ENCODE measurements around the gene KRI1. TPM values are rescaled to one million over a fixed set of nuclear protein-coding genes. Genes with fewer than 3 reads are reported as not detected.
A peak's percentile ranks its signal among the peaks of the same experiment; 100 is the strongest.
"Not testable (repeated sequence)": the region's sequence is repeated elsewhere in the genome, so short reads cannot be mapped to it uniquely, and the experiment has no call there.

Gene KRI1
- total RNA-seq, 4 donors from 2014 or later, result 13.7 to 23.9 (median 16.0) TPM

GRCh38 chr19:10580979-10581631, 15.3 kb upstream of the KRI1 start:
- peaks cover 0 to 13% (median 0%) of the 10 kb centered on the region in 4 donors for H3K27me3 ChIP-seq
- H3K36me3 ChIP-seq, result no peaks in the 10 kb centered on the region
- TF ChIP-seq CTCF (IDR thresholded peaks at IDR 0.05), result peak; percentile 97 to 99 (median 98)
- TF ChIP-seq EP300 (IDR thresholded peaks at IDR 0.05), result no peak
- peak in 1 of 2 donors; percentile 67 for TF ChIP-seq POLR2AphosphoS5 (IDR thresholded peaks at IDR 0.05)
- no peak overlapping the region for H3K27ac ChIP-seq (replicated peaks in 1 of 4)
- intact Hi-C loops (cut with DNase I), result loop anchor here (1.0 to 10.0 kb wide), 2 partner anchors 63 to 124 kb away; partner anchors contain the start of gene QTRT1
- no peaks in the 10 kb centered on the region for H3K9me3 ChIP-seq
- WGBS, result 33% methylated on average over 18 of the region's 31 CpGs
- peaks cover 5 to 11% (median 7%) of the 10 kb centered on the region in 4 donors for H3K4me1 ChIP-seq
- peak; percentile 98 for DNase-seq (ENCODE audit: extremely low spot score)
- H3K4me3 ChIP-seq, result peak overlapping the region; percentile 22 to 33 (median 28)

- Histone ChIP-seq H3K27ac (replicated peaks in 1 of 4) (no peak overlapping the region), H3K4me1 (peaks cover 5 to 11% (median 7%) of the 10 kb centered on the region in 4 donors), H3K4me3 (no peak overlapping the region), H3K36me3 (no peaks in the 10 kb centered on the region), H3K9me3 (no peaks in the 10 kb centered on the region), H3K27me3 (peaks cover 0 to 11% (median 0%) of the 10 kb centered on the region in 4 donors)
- intact Hi-C loops (cut with DNase I), result no loop called here
- DNase-seq (ENCODE audit: extremely low spot score), result no peak
- WGBS, result 98% methylated on average over 4 of the region's 6 CpGs
- no peak for TF ChIP-seq EP300 (IDR thresholded peaks at IDR 0.05)
- TF ChIP-seq CTCF (IDR thresholded peaks at IDR 0.05), result no peak
- no peak for TF ChIP-seq POLR2A (IDR thresholded peaks at IDR 0.05; ENCODE audit: low read depth)
These were observed 12.1 kb upstream of the KRI1 start for GRCh38 chr19:10577951-10578350.

GRCh38 chr19:10575011-10575716, 9.4 kb upstream of the KRI1 start:
- Histone ChIP-seq H3K4me3 (no peak overlapping the region), H3K27ac (replicated peaks in 1 of 4) (no peak overlapping the region), H3K9me3 (no peaks in the 10 kb centered on the region), H3K36me3 (no peaks in the 10 kb centered on the region), H3K4me1 (peaks cover 6 to 10% (median 8%) of the 10 kb centered on the region in 4 donors), H3K27me3 (peaks cover 0 to 13% (median 0%) of the 10 kb centered on the region in 4 donors)
- TF ChIP-seq CTCF (IDR thresholded peaks at IDR 0.05) (no peak), POLR2AphosphoS5 (IDR thresholded peaks at IDR 0.05) (no peak), EP300 (IDR thresholded peaks at IDR 0.05) (no peak), POLR2A (IDR thresholded peaks at IDR 0.05; ENCODE audit: low read depth) (no peak)
- intact Hi-C loops (cut with DNase I), result no loop called here
- no peak for DNase-seq (ENCODE audit: extremely low spot score)
- WGBS, result 72% methylated on average over 6 of the region's 6 CpGs

GRCh38 chr19:10574462-10574861, 8.7 kb upstream of the KRI1 start:
- Histone ChIP-seq H3K27me3 (peaks cover 0 to 10% (median 0%) of the 10 kb centered on the region in 4 donors), H3K9me3 (no peaks in the 10 kb centered on the region), H3K4me3 (no peak overlapping the region), H3K36me3 (no peaks in the 10 kb centered on the region), H3K4me1 (peaks cover 10 to 17% (median 14%) of the 10 kb centered on the region in 4 donors), H3K27ac (replicated peaks in 1 of 4) (no peak overlapping the region)
- intact Hi-C loops (cut with DNase I), result loop anchor here (5.0 kb wide), 1 partner anchor 82 kb away; no protein-coding TSS in a partner anchor
- 85% methylated on average over 8 of the region's 8 CpGs for WGBS
- DNase-seq (ENCODE audit: extremely low spot score), result no peak
- TF ChIP-seq POLR2A (IDR thresholded peaks at IDR 0.05; ENCODE audit: low read depth) (no peak), CTCF (IDR thresholded peaks at IDR 0.05) (no peak), EP300 (IDR thresholded peaks at IDR 0.05) (no peak), POLR2AphosphoS5 (IDR thresholded peaks at IDR 0.05) (no peak)

GRCh38 chr19:10573793-10574192, 8.0 kb upstream of the KRI1 start:
- H3K36me3 ChIP-seq; H3K27me3 ChIP-seq; DNase-seq (ENCODE audit: extremely low spot score); H3K9me3 ChIP-seq; H3K4me3 ChIP-seq; H3K27ac ChIP-seq (replicated peaks in 1 of 4): not testable (repeated sequence)
- peaks cover 14 to 21% (median 19%) of the 10 kb centered on the region in 4 donors for H3K4me1 ChIP-seq
- intact Hi-C loops (cut with DNase I), result loop anchor here (5.0 kb wide), 1 partner anchor 81 kb away; no protein-coding TSS in a partner anchor
- WGBS, result 84% methylated on average over 6 of the region's 6 CpGs

Data from esophagus muscularis mucosa (tissue), 4 donors.